Loucy (cell line): ENCODE results near the gene TANGO6.

Experiments used
- H2AFZ ChIP-seq: fragments of 200-600 bp; sonication (generic); 2 replicates; pipeline ENCODE4 v1.6.0; 2016; ENCODE audit warnings: antibody characterized with exemption, mild to moderate bottlenecking, low read length, moderate library complexity
- H3F3A ChIP-seq: fragments of 200-600 bp; 2 replicates; pipeline ENCODE4 v1.6.0; 2016; ENCODE audit warnings: antibody characterized with exemption, low read depth, mild to moderate bottlenecking
- H3K27me3 ChIP-seq: fragments of 200-600 bp; sonication (generic); 2 replicates; pipeline ENCODE4 v1.6.1; 2014; ENCODE audit warnings: low read length, mild to moderate bottlenecking; ENCODE audit not compliant: insufficient read depth, poor library complexity, severe bottlenecking
- H3K36me3 ChIP-seq: fragments of 200-600 bp; sonication (generic); 2 replicates; pipeline ENCODE4 v1.6.1; 2016; ENCODE audit warnings: low read length; ENCODE audit not compliant: insufficient read depth
- H3K4me1 ChIP-seq: fragments of 200-600 bp; sonication (generic); 2 replicates; pipeline ENCODE4 v1.5.1; 2014; ENCODE audit warnings: low read length, mild to moderate bottlenecking; ENCODE audit not compliant: insufficient read depth, poor library complexity, severe bottlenecking
- H3K4me2 ChIP-seq: fragments of 200-600 bp; sonication (generic); 2 replicates; pipeline ENCODE4 v1.6.0; 2014; ENCODE audit warnings: antibody characterized with exemption, low read length, low read depth, mild to moderate bottlenecking; ENCODE audit not compliant: poor library complexity, severe bottlenecking
- H3K4me3 ChIP-seq: fragments of 200-600 bp; sonication (generic); 2 replicates; pipeline ENCODE4 v1.5.1; 2014; ENCODE audit warnings: low read length, mild to moderate bottlenecking, mixed read lengths; ENCODE audit not compliant: poor library complexity, severe bottlenecking
- H3K79me2 ChIP-seq: fragments of 200-600 bp; sonication (generic); 2 replicates; pipeline ENCODE4 v1.6.1; 2014; ENCODE audit warnings: low read length; ENCODE audit not compliant: insufficient read depth
- H3K9ac ChIP-seq: fragments of 200-600 bp; sonication (generic); 2 replicates; pipeline ENCODE4 v1.6.0; 2014; ENCODE audit warnings: mild to moderate bottlenecking, low read depth, low read length, moderate library complexity; ENCODE audit not compliant: poor library complexity, severe bottlenecking
- H3K9me2 ChIP-seq: fragments of 200-600 bp; sonication (generic); replicated peaks from 2 replicates; pipeline ENCODE4 v1.6.1; 2016; ENCODE audit warnings: low read depth, low read length, mixed read lengths
- H3K9me3 ChIP-seq: fragments of 200-600 bp; sonication (generic); 2 replicates; pipeline ENCODE4 v1.6.1; 2014; ENCODE audit warnings: mild to moderate bottlenecking, antibody characterized with exemption, low read length, low read depth; ENCODE audit not compliant: insufficient read depth
- H4K20me1 ChIP-seq: fragments of 200-600 bp; sonication (generic); 2 replicates; pipeline ENCODE4 v1.6.0; 2014; ENCODE audit warnings: antibody characterized with exemption, low read length, mild to moderate bottlenecking; ENCODE audit not compliant: insufficient read depth, poor library complexity, severe bottlenecking
- EZH2phosphoT487 ChIP-seq: fragments of 200-600 bp; IDR thresholded peaks from 2 replicates; pipeline ENCODE4 v1.6.1; 2018; ENCODE audit warnings: antibody characterized with exemption, mild to moderate bottlenecking, moderate library complexity, borderline replicate concordance
- TF ChIP-seq, protein P1 (sequence below): fragments of 200-600 bp; sonication (generic); conservative IDR thresholded peaks from 2 replicates; pipeline ENCODE4 v1.5.1; 2014; ENCODE audit warnings: mild to moderate bottlenecking, antibody characterized with exemption, low read length

TANGO6 gene

DNA sequence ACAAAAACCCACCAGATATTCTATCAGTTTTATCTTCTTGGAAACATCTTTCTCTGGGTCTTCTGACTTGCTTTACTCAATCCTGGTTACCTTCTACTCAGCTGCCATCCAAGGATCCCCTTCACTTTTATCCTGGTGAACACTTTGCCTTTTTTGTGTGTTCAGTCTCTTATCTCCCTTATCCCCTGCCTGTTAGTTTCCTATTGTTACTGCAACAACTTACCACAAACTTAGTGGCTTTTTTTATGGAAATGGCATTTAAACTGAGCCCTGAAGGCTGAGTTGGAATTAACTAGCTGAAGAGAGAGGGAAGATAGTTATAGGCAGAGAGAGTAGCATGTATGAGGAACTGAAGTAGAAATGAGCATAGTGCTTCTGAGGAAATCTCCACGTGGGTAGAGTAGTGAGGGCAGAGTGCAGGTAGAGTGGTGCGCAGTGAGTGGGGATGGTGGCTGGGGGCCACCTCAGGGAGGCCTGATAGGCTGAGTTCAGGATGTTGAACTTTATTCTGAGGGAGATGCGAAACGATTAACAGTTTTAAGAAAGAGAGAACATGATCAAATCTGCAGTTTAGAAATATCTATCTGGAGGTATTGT lies 26.3 kb downstream of the TANGO6 start:
- Histone ChIP-seq H3K36me3 (no peaks in the 10 kb centered on the region), H3K79me2 (no peaks in the 10 kb centered on the region), H3K9me3 (no peaks in the 10 kb centered on the region), H3K9me2 (no peaks in the 10 kb centered on the region), H2AFZ (no peak overlapping the region), H3F3A (no peaks in the 10 kb centered on the region), H3K9ac (no peak overlapping the region), H3K4me2 (no peak overlapping the region), H4K20me1 (no peaks in the 10 kb centered on the region), H3K27me3 (no peaks in the 10 kb centered on the region), H3K4me3 (no peak overlapping the region), H3K4me1 (no peaks in the 10 kb centered on the region)
- TF ChIP-seq, protein P1, sequence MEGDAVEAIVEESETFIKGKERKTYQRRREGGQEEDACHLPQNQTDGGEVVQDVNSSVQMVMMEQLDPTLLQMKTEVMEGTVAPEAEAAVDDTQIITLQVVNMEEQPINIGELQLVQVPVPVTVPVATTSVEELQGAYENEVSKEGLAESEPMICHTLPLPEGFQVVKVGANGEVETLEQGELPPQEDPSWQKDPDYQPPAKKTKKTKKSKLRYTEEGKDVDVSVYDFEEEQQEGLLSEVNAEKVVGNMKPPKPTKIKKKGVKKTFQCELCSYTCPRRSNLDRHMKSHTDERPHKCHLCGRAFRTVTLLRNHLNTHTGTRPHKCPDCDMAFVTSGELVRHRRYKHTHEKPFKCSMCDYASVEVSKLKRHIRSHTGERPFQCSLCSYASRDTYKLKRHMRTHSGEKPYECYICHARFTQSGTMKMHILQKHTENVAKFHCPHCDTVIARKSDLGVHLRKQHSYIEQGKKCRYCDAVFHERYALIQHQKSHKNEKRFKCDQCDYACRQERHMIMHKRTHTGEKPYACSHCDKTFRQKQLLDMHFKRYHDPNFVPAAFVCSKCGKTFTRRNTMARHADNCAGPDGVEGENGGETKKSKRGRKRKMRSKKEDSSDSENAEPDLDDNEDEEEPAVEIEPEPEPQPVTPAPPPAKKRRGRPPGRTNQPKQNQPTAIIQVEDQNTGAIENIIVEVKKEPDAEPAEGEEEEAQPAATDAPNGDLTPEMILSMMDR = no peak
- no peak for TF ChIP-seq EZH2phosphoT487

DNA sequence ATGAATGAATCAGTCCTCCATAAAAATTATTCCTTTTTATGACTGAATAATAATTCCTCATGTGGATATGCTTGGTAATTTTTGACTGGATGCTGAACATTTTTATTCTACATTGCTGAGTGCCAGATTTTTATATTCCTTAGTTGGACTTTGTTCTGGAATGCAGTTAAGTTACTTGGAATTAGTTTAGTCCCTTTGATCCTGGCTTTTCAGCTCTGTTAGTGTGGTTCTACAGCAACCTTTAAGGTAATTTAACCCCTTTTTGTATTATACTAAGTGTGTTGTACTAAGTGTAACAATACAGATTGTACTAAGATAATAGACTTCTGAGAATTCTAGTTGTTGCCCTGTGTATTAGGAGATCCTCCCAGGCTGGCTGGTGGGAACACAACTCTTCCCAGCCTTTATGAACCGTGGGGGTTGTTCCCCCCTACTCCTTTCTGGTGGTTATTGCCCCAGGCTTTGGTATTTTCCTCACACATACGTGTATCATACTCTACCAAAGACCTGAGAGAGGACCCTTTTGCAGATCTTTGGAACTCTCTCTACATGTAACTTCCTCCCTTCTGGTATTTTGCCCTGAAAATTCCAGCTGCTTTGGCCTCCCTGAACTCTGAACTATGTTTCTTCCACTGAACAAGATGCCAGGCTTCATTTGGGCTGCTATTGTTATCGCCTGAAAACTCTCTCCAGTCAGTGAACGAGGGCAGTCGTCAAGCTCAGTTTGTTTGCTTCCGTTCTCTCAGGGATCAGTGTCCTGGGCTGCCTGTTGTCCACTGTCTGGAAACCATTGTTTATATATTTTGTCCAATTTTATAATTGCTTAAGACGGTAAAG lies 30.5 kb downstream of the TANGO6 start:
- Histone ChIP-seq H4K20me1 (no peaks in the 10 kb centered on the region), H3K36me3 (no peaks in the 10 kb centered on the region), H3K9me2 (no peaks in the 10 kb centered on the region), H3K4me3 (no peak overlapping the region), H3K4me1 (no peaks in the 10 kb centered on the region), H3F3A (no peaks in the 10 kb centered on the region), H3K27me3 (no peaks in the 10 kb centered on the region), H3K4me2 (no peak overlapping the region), H3K79me2 (no peaks in the 10 kb centered on the region), H2AFZ (no peak overlapping the region), H3K9me3 (no peaks in the 10 kb centered on the region), H3K9ac (no peak overlapping the region)
- TF ChIP-seq EZH2phosphoT487 = no peak
- TF ChIP-seq, protein P1 = no peak

DNA sequence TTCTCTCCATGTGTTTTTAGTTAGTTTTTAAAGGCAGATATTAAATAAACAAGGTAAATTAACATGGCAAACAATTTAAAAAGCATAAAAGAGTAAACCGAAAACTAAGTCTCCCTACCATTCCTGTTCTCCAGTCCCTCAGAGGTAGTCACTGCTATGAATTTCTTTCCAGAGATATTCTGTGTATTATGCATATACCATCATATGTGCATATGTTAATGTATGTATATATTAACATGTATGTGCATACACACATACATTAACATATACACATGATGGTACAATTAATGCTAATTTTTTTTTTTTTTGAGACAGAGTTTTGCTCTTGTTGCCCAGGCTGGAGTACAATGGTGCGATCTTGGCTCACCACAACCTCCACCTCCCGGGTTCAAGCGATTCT lies 32.5 kb downstream of the TANGO6 start:
- H3K9me2 ChIP-seq = no peaks in the 10 kb centered on the region
- H3K9me3 ChIP-seq = no peaks in the 10 kb centered on the region
- no peak overlapping the region for H3K4me3 ChIP-seq
- H3F3A ChIP-seq = no peaks in the 10 kb centered on the region
- no peaks in the 10 kb centered on the region for H3K27me3 ChIP-seq
- H3K79me2 ChIP-seq = no peaks in the 10 kb centered on the region
- no peaks in the 10 kb centered on the region for H3K4me1 ChIP-seq
- TF ChIP-seq EZH2phosphoT487 = no peak
- TF ChIP-seq, protein P1 = no peak
- H4K20me1 ChIP-seq = no peaks in the 10 kb centered on the region
- H3K9ac ChIP-seq = no peak overlapping the region
- H3K36me3 ChIP-seq = no peaks in the 10 kb centered on the region
- H2AFZ ChIP-seq = no peak overlapping the region
- no peak overlapping the region for H3K4me2 ChIP-seq
